Left kidney (tissue), 8 donors: ENCODE results near the gene BTK. TPM values are rescaled to one million over a fixed set of nuclear protein-coding genes. Genes with fewer than 3 reads are reported as not detected.

Source experiments
- DNase-seq: peaks from one replicate; pipeline ENCODE4 v3.0.0-alpha.2; 2013
- long read RNA-seq, 8 donors: transcript quantifications; one replicate each; lab custom pipeline, GENCODE V29; 2026
- polyA plus RNA-seq: library from polyadenylated mRNA; unstranded; fragments of 120-200 nt; gene quantifications from one replicate; pipeline ENCODE4 v1.2.1, GENCODE V29; 2013; ENCODE audit not compliant: insufficient read length

BTK gene
- 2.3 TPM for polyA plus RNA-seq
- long read RNA-seq, donor 1 = 0 reads
- long read RNA-seq, donor 2 = 0 reads
- long read RNA-seq, donor 3 = 0 reads
- long read RNA-seq, donor 4 = 0 reads
- long read RNA-seq, donor 5 = 0 reads
- long read RNA-seq, donor 6, partial matches to known transcripts = 0 of 2 reads
- long read RNA-seq, donor 6, other reads (novel, unspliced or antisense) = 0 of 2 reads
- long read RNA-seq, donor 7, partial matches to known transcripts = 128 of 251 reads
- long read RNA-seq, donor 7, other reads (novel, unspliced or antisense) = 123 of 251 reads
- long read RNA-seq, donor 8, partial matches to known transcripts = 22 of 64 reads
- long read RNA-seq, donor 8, other reads (novel, unspliced or antisense) = 42 of 64 reads

- DNase-seq = no peak
Observed at GRCh38 chrX:101385795-101386541, at the start of gene BTK. BTK (minus strand) TSS chrX:101386191; CDS start chrX:101375284, 10,907 bp downstream.

- DNase-seq = no peak
Observed at GRCh38 chrX:101430457-101431078, 44.6 kb upstream of the BTK start.

GRCh38 chrX:101429934-101430333 lies 43.9 kb upstream of the BTK start:
- DNase-seq = no peak

- DNase-seq = no peak
Observed at GRCh38 chrX:101427954-101428353, 42.0 kb upstream of the BTK start.

- DNase-seq = no peak
Observed at GRCh38 chrX:101419489-101419888, 33.5 kb upstream of the BTK start.

GRCh38 chrX:101417981-101418841 lies 32.2 kb upstream of the BTK start:
- DNase-seq = peak; percentile 52

- no peak for DNase-seq
Observed at GRCh38 chrX:101417190-101417589, 31.2 kb upstream of the BTK start.

- DNase-seq = no peak
Observed at GRCh38 chrX:101416691-101417090, 30.7 kb upstream of the BTK start.

- peak; percentile 75 for DNase-seq
Observed at GRCh38 chrX:101415180-101416145, 29.5 kb upstream of the BTK start.

- DNase-seq = no peak
Observed at GRCh38 chrX:101411984-101412383, 26.0 kb upstream of the BTK start.

GRCh38 chrX:101410461-101410860 lies 24.5 kb upstream of the BTK start:
- no peak for DNase-seq

GRCh38 chrX:101409043-101409442 lies 23.1 kb upstream of the BTK start:
- DNase-seq = no peak

GRCh38 chrX:101408532-101408841 lies 22.5 kb upstream of the BTK start:
- DNase-seq = no peak

GRCh38 chrX:101407748-101408531 lies 21.9 kb upstream of the BTK start, which contains the start of the genes GLA and HNRNPH2:
GLA (minus strand) TSS chrX:101407925; CDS start chrX:101407903, 22 bp downstream.
HNRNPH2 (plus strand) TSS chrX:101408222; CDS start chrX:101411989, 3,767 bp downstream.
- peak; percentile 95 for DNase-seq

GRCh38 chrX:101407167-101407747 lies 21.3 kb upstream of the BTK start:
- no peak for DNase-seq

- DNase-seq = no peak
Observed at GRCh38 chrX:101399825-101400224, 13.8 kb upstream of the BTK start.

GRCh38 chrX:101398694-101399093 lies 12.7 kb upstream of the BTK start:
- DNase-seq = no peak

GRCh38 chrX:101397779-101398178 lies 11.8 kb upstream of the BTK start:
- DNase-seq = no peak

- no peak for DNase-seq
Observed at GRCh38 chrX:101395789-101396188, 9.8 kb upstream of the BTK start.
